ENCODE results near the gene SULT1C2. TPM values are rescaled to one million over a fixed set of nuclear protein-coding genes. Genes with fewer than 3 reads are reported as not detected.
"Not testable (repeated sequence)": the region's sequence is repeated elsewhere in the genome, so short reads cannot be mapped to it uniquely, and the experiment has no call there.

Gene SULT1C2
- total RNA-seq, 4 donors from 2014 or later = 1.3 to 2.0 TPM; not detected in 2

DNA sequence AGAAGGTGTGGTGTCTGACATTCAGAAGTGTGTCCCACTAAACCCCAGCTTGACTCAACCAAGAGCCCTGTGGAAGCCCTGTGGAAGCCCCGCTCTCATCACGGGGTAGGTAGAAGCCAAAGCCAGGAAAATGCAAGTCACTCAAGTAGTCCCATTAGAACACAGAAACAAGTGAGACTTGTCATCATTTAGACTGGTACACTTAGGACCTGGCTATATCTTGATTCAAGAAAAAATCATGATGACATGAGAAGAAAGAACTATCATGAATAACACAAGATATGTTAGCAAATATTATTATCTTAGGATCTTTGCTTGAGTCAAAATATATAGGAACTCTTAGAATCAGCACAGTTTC lies 60.9 kb downstream of the SULT1C2 start:
- H3K36me3 ChIP-seq = no peaks in the 10 kb centered on the region
- no peaks in the 10 kb centered on the region for H3K4me1 ChIP-seq
- no peak for TF ChIP-seq EP300 (IDR thresholded peaks at IDR 0.05)
- TF ChIP-seq, protein P1, sequence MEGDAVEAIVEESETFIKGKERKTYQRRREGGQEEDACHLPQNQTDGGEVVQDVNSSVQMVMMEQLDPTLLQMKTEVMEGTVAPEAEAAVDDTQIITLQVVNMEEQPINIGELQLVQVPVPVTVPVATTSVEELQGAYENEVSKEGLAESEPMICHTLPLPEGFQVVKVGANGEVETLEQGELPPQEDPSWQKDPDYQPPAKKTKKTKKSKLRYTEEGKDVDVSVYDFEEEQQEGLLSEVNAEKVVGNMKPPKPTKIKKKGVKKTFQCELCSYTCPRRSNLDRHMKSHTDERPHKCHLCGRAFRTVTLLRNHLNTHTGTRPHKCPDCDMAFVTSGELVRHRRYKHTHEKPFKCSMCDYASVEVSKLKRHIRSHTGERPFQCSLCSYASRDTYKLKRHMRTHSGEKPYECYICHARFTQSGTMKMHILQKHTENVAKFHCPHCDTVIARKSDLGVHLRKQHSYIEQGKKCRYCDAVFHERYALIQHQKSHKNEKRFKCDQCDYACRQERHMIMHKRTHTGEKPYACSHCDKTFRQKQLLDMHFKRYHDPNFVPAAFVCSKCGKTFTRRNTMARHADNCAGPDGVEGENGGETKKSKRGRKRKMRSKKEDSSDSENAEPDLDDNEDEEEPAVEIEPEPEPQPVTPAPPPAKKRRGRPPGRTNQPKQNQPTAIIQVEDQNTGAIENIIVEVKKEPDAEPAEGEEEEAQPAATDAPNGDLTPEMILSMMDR (IDR thresholded peaks at IDR 0.05) = no peak
- no peak for TF ChIP-seq POLR2A (IDR thresholded peaks at IDR 0.05)
- no peak for DNase-seq (ENCODE audit: low spot score in 2 of 2)
- no peak overlapping the region for H3K4me3 ChIP-seq
- H3K27ac ChIP-seq = no peak overlapping the region
- H3K9me3 ChIP-seq = no peaks in the 10 kb centered on the region
- 80 to 81% methylated on average over 2 of the region's 2 CpGs for WGBS, 2 donors
- H3K27me3 ChIP-seq = no peaks in the 10 kb centered on the region

DNA sequence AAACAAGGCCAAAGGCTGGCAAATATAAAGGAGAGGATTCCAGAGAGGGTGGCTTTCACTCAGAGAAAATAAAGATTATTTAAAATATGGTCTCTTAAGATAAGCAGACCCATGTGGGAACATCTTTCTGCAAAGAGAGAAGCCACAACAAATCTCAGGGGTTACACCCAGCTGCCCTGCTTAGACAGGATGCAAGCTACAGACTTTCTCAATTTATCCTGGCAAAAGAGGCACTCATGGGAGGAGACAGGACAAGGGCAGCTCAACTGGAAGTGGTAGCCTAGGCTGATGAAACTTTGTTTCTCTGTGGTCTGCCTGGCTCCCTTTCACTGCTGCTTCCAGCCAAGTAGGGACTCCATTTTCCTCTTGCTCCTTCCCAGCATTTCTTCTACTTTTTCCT lies 63.2 kb downstream of the SULT1C2 start:
- H3K27ac ChIP-seq = no peak overlapping the region
- H3K4me3 ChIP-seq = no peak overlapping the region
- no peaks in the 10 kb centered on the region for H3K9me3 ChIP-seq
- H3K36me3 ChIP-seq = no peaks in the 10 kb centered on the region
- DNase-seq (ENCODE audit: low spot score in 2 of 2) = no peak
- no peaks in the 10 kb centered on the region for H3K27me3 ChIP-seq
- TF ChIP-seq, protein P1 (IDR thresholded peaks at IDR 0.05) = no peak
- TF ChIP-seq POLR2A (IDR thresholded peaks at IDR 0.05) (no peak), EP300 (IDR thresholded peaks at IDR 0.05) (no peak)
- H3K4me1 ChIP-seq = no peaks in the 10 kb centered on the region

DNA sequence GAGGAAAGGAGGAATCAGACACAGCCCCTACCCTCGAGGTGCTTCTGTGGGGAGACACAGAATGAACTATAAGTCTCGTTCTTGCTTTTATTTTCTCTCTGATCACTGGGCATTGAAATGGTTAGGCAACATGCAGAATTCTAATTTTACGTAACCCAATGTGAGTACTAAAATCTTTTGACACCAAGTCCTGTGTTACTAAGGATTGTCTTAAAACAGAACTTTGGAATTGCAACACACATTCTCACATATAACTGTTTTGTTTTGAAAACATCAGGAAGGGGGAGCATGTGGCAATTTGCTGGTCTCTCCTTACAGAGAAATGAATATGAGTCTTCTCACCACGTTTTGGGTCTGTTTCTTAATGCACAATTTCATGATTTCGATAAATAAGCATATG lies 65.4 kb downstream of the SULT1C2 start:
- no peaks in the 10 kb centered on the region for H3K36me3 ChIP-seq
- H3K4me3 ChIP-seq = no peak overlapping the region
- 74 to 75% methylated on average over 5 of the region's 5 CpGs for WGBS, 2 donors
- H3K4me1 ChIP-seq = no peaks in the 10 kb centered on the region
- TF ChIP-seq, protein P1 (IDR thresholded peaks at IDR 0.05) = no peak
- TF ChIP-seq EP300 (IDR thresholded peaks at IDR 0.05) = no peak
- no peak for TF ChIP-seq POLR2A (IDR thresholded peaks at IDR 0.05)
- no peak for DNase-seq (ENCODE audit: low spot score in 2 of 2)
- no peak overlapping the region for H3K27ac ChIP-seq
- no peaks in the 10 kb centered on the region for H3K9me3 ChIP-seq
- no peaks in the 10 kb centered on the region for H3K27me3 ChIP-seq

DNA sequence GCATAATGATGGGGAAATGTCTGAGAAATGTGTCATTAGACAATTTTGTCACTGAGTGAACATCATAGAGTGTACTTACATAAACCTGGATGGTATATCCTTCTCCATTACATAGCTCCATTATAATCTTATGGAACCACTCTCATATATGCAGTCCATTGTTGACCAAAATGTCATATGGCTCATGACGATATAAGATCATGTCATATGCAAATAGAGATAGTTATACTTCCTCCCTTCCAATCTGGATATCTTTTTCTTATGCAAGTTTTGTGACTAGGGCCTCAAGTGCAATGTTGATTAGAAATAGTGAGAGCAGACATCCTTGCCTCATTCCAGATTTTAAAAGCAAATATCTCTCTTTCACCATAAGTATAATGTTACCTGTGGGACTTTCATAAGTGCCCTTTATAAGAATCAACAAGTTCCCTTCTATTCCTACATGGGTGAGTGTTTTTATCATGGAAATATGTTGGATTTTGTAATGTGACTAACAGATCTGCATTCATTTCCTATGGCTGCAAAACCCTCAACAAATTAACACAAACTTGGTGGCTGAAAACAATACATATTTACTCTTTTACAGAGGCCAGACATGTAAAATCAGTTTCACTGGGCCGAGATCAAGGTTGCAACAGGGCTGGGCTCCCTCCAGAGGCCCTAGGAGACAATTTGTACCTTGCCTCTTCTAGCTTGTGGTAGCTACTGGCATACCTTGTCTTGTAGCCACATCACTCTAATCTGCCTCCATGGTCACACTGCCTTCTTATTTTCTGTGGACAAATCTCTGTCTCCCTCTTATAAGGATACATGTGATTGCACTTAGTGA lies 67.4 kb downstream of the SULT1C2 start:
- H3K36me3 ChIP-seq = no peaks in the 10 kb centered on the region
- H3K27ac ChIP-seq = no peak overlapping the region
- DNase-seq (ENCODE audit: low spot score in 2 of 2) = no peak
- H3K27me3 ChIP-seq = no peaks in the 10 kb centered on the region
- H3K4me1 ChIP-seq = no peaks in the 10 kb centered on the region
- no peaks in the 10 kb centered on the region for H3K9me3 ChIP-seq
- 78 to 81% methylated on average over 2 of the region's 2 CpGs for WGBS, 2 donors
- no peak overlapping the region for H3K4me3 ChIP-seq
- TF ChIP-seq POLR2A (IDR thresholded peaks at IDR 0.05) = no peak
- TF ChIP-seq EP300 (IDR thresholded peaks at IDR 0.05) = no peak

DNA sequence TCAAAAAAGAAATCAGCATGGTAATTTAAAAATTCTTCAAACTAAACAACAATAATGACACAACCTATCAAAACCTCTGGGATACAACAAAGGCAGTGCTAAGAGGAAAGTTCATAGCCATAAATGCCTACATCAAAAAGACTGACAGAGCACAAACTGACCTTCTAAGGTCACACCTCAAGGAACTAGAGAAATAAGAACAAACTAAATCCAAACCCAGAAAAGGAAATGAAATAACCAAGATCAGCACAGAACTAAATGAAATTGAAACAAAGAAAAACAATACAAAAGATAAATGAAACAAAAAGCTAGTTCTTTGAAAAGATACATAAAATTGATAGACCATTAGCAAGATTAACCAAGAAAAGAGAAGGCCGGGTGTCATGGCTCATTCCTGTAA lies 70.6 kb downstream of the SULT1C2 start:
- WGBS, 2 donors = 93 to 95% methylated on average over 1 of the region's 1 CpG
- H3K9me3 ChIP-seq; H3K4me1 ChIP-seq; H3K36me3 ChIP-seq; H3K27ac ChIP-seq; DNase-seq (ENCODE audit: low spot score in 2 of 2); H3K4me3 ChIP-seq; H3K27me3 ChIP-seq: not testable (repeated sequence)

Other genes with a start within 250 kb of the SULT1C2 start
- not detected for gene SULT1C3, start 48.9 kb upstream of the SULT1C2 start, total RNA-seq
- gene SULT1C4, start 89.1 kb downstream of the SULT1C2 start, total RNA-seq = 1 to 10 TPM; 1.7 to 5.7 (median 3.1) TPM
- gene GCC2, start 160.3 kb downstream of the SULT1C2 start, total RNA-seq = 10 to 100 TPM; 36.6 to 57.7 (median 43.0) TPM
- gene LIMS1, start 245.6 kb downstream of the SULT1C2 start, total RNA-seq = 10 to 100 TPM; 33.7 to 86.3 (median 49.2) TPM